Measurements from ENCODE around the gene TTC21B. TPM values are rescaled to one million over a fixed set of nuclear protein-coding genes. Genes with fewer than 3 reads are reported as not detected.
"Not testable (repeated sequence)": the region's sequence is repeated elsewhere in the genome, so short reads cannot be mapped to it uniquely, and the experiment has no call there.

Gene TTC21B
- total and polyA plus RNA-seq, 10 donors, result 4.3 to 42.2 (median 24.5) TPM

- Histone ChIP-seq H3K9me3 (no peaks in the 10 kb centered on the region), H3K4me3 (no peak overlapping the region), H3K4me1 (no peaks in the 10 kb centered on the region), H3K36me3 (no peaks in the 10 kb centered on the region), H3K27ac (no peak overlapping the region), H3K27me3 (replicated peaks in 1 of 7) (peaks cover 0 to 7% (median 0%) of the 10 kb centered on the region in 7 donors)
- intact Hi-C loops (cut with DNase I; ENCODE audit: low total_unique reads), result no loop called here
- no peak for DNase-seq
- TF ChIP-seq POLR2A (IDR thresholded peaks at IDR 0.05), result no peak
- TF ChIP-seq POLR2AphosphoS5 (IDR thresholded peaks at IDR 0.05), result no peak
- no peak for TF ChIP-seq CTCF (IDR thresholded peaks at IDR 0.05 in 8 of 11, conservative IDR thresholded peaks at IDR 0.05 in 3 of 11)
These were observed 31.5 kb upstream of the TTC21B start for GRCh38 chr2:165985120-165985519.

DNA sequence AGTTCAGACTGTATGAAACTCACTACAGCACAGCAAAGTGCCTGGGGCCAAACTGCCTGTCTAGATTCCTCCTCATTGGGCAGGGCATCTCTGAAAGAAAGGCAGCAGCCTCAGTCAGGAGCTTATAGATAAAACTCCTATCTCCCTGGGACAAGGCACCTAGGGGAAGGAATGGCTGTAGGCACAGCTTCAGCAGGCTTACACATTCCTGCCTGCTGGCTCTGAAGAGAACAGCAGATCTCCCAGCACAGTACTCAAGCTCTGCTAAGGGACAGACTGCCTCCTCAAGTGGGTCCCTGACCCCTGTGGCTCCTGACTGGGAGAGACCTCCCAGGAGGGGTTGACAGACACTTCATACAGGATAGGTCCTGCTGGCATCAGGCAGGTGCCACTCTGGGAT lies 18.6 kb upstream of the TTC21B start:
- H3K27ac ChIP-seq; H3K36me3 ChIP-seq; intact Hi-C loops (cut with DNase I; ENCODE audit: low total_unique reads); H3K4me3 ChIP-seq; H3K9me3 ChIP-seq; H3K4me1 ChIP-seq: not testable (repeated sequence)
- H3K27me3 ChIP-seq (replicated peaks in 1 of 7), result peaks cover 0 to 14% (median 0%) of the 10 kb centered on the region in 7 donors
- peak; percentile 28 for DNase-seq

GRCh38 chr2:165970663-165971062 lies 17.1 kb upstream of the TTC21B start:
- Histone ChIP-seq H3K4me3 (no peak overlapping the region), H3K9me3 (no peaks in the 10 kb centered on the region), H3K36me3 (no peaks in the 10 kb centered on the region), H3K27me3 (replicated peaks in 1 of 7) (peaks cover 0 to 14% (median 0%) of the 10 kb centered on the region in 7 donors), H3K4me1 (no peaks in the 10 kb centered on the region), H3K27ac (no peak overlapping the region)
- intact Hi-C loops (cut with DNase I; ENCODE audit: low total_unique reads), result no loop called here
- TF ChIP-seq POLR2AphosphoS5 (IDR thresholded peaks at IDR 0.05) (no peak), POLR2A (IDR thresholded peaks at IDR 0.05) (no peak), CTCF (IDR thresholded peaks at IDR 0.05 in 8 of 11, conservative IDR thresholded peaks at IDR 0.05 in 3 of 11) (no peak)
- DNase-seq, result no peak
- WGBS, 5 donors, result 19 to 46% (median 25%) methylated on average over 1 of the region's 1 CpG

DNA sequence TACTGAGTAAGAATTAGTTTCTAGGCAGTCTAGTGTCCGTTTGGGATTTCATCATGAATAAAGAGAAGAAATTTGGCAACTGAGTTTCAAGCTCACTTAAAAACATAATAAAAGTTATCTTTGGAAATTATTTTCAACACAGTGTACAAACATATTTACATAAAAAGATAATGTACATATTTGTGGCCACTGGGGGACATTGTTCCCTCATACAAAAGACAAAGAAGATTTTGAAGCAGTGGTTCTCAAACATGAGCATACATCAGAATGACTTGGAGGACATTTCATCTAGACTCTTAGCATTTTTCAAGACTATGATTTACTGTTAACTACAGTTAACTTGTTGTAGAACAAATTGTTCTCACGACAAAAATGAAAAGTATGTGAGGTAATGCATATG lies 15.7 kb upstream of the TTC21B start:
- Histone ChIP-seq H3K36me3 (no peaks in the 10 kb centered on the region), H3K9me3 (no peaks in the 10 kb centered on the region), H3K27me3 (replicated peaks in 1 of 7) (peaks cover 0 to 14% (median 0%) of the 10 kb centered on the region in 7 donors), H3K27ac (no peak overlapping the region), H3K4me3 (no peak overlapping the region), H3K4me1 (no peaks in the 10 kb centered on the region)
- 67 to 91% (median 73%) methylated on average over 2 of the region's 2 CpGs for WGBS, 5 donors
- TF ChIP-seq POLR2A (IDR thresholded peaks at IDR 0.05) (no peak), CTCF (IDR thresholded peaks at IDR 0.05 in 8 of 11, conservative IDR thresholded peaks at IDR 0.05 in 3 of 11) (no peak), POLR2AphosphoS5 (IDR thresholded peaks at IDR 0.05) (no peak)
- intact Hi-C loops (cut with DNase I; ENCODE audit: low total_unique reads), result no loop called here
- DNase-seq, result no peak

DNA sequence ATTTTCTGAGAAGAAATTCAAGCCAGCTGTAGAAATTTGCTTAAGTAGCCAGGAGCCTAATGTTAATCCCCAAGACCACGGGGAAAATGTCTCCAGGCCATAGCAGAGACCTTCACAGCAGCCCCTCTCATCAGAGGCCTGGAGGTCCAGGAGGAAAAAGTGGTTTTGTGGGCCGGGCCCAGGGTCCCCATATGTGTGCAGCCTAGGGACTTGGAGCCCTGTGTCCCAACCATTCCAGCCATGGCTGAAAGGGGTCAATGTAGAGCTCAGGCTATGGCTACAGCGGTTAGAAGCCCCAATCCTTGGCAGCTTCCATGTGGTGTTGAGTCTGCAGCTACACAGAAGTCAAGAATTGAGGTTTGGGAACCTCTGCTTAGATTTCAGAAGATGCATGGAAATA lies 14.2 kb upstream of the TTC21B start:
- 63 to 92% (median 84%) methylated on average over 3 of the region's 3 CpGs for WGBS, 5 donors

More for the DNA sequence above, 14.2 kb upstream of the TTC21B start:
- Histone ChIP-seq H3K27ac (no peak overlapping the region), H3K4me1 (no peaks in the 10 kb centered on the region), H3K9me3 (no peaks in the 10 kb centered on the region), H3K36me3 (no peaks in the 10 kb centered on the region), H3K27me3 (replicated peaks in 1 of 7) (peaks cover 0 to 14% (median 0%) of the 10 kb centered on the region in 7 donors), H3K4me3 (no peak overlapping the region)
- TF ChIP-seq CTCF (IDR thresholded peaks at IDR 0.05 in 8 of 11, conservative IDR thresholded peaks at IDR 0.05 in 3 of 11), result no peak
- TF ChIP-seq POLR2AphosphoS5 (IDR thresholded peaks at IDR 0.05), result no peak
- TF ChIP-seq POLR2A (IDR thresholded peaks at IDR 0.05), result no peak
- intact Hi-C loops (cut with DNase I; ENCODE audit: low total_unique reads), result no loop called here
- no peak for DNase-seq

Measured in spleen (tissue), 11 donors.